ENCODE results near the gene KLRC3.
"Not testable (repeated sequence)": the region's sequence is repeated elsewhere in the genome, so short reads cannot be mapped to it uniquely, and the experiment has no call there.

KLRC3 gene

GRCh38 chr12:10398168-10398567 lies 22.2 kb downstream of the KLRC3 start:
- DNase-seq = no peak

- DNase-seq = no peak
These were observed 23.1 kb downstream of the KLRC3 start for GRCh38 chr12:10397296-10397695.

- not testable (repeated sequence) for DNase-seq
These were observed 24.2 kb downstream of the KLRC3 start for GRCh38 chr12:10396176-10396575.

GRCh38 chr12:10395390-10395998 lies 24.9 kb downstream of the KLRC3 start:
- DNase-seq = no peak

- DNase-seq = not testable (repeated sequence)
These were observed 25.8 kb downstream of the KLRC3 start for GRCh38 chr12:10394531-10395152.

- DNase-seq = no peak
These were observed 27.1 kb downstream of the KLRC3 start for GRCh38 chr12:10393291-10393690.

GRCh38 chr12:10392394-10392930 lies 27.9 kb downstream of the KLRC3 start:
- DNase-seq = peak in 1 of 14 donors; percentile 7

- not testable (repeated sequence) for DNase-seq
These were observed 29.4 kb downstream of the KLRC3 start for GRCh38 chr12:10390991-10391390.

GRCh38 chr12:10389904-10390303 lies 30.5 kb downstream of the KLRC3 start, which contains the start of gene KLRK1:
KLRK1 (minus strand) TSS chr12:10390041; CDS start chr12:10388810, 1,231 bp downstream.
- no peak for DNase-seq

GRCh38 chr12:10388624-10389413 lies 31.6 kb downstream of the KLRC3 start:
- DNase-seq = no peak

GRCh38 chr12:10387498-10387897 lies 32.9 kb downstream of the KLRC3 start:
- DNase-seq = not testable (repeated sequence)

- no peak for DNase-seq
These were observed 33.5 kb downstream of the KLRC3 start for GRCh38 chr12:10386857-10387256.

GRCh38 chr12:10385166-10385613 lies 35.2 kb downstream of the KLRC3 start:
- DNase-seq = no peak

GRCh38 chr12:10384191-10384590 lies 36.2 kb downstream of the KLRC3 start:
- no peak for DNase-seq

GRCh38 chr12:10381928-10382628 lies 38.3 kb downstream of the KLRC3 start:
- DNase-seq = no peak

- not testable (repeated sequence) for DNase-seq
These were observed 41.7 kb downstream of the KLRC3 start for GRCh38 chr12:10378737-10379136.

GRCh38 chr12:10374624-10375018 lies 45.8 kb downstream of the KLRC3 start:
- DNase-seq = no peak

GRCh38 chr12:10372559-10372958 lies 47.8 kb downstream of the KLRC3 start:
- peak in 2 of 14 donors; percentile 15 to 18 for DNase-seq

GRCh38 chr12:10371893-10372535 lies 48.4 kb downstream of the KLRC3 start:
- DNase-seq = not testable (repeated sequence)

GRCh38 chr12:10369557-10370415 lies 50.6 kb downstream of the KLRC3 start:
- no peak for DNase-seq
